GM13976 (cell line): ENCODE data around the gene RASAL2.
A peak's percentile ranks its signal among the peaks of the same experiment; 100 is the strongest.
"Not testable (repeated sequence)": the region's sequence is repeated elsewhere in the genome, so short reads cannot be mapped to it uniquely, and the experiment has no call there.

Experiments used
- DNase-seq: peaks from one replicate; pipeline ENCODE4 v3.0.0; 2012; ENCODE audit warnings: low spot score
- CTCF ChIP-seq: IDR thresholded peaks from 2 replicates; pipeline ENCODE4 v1.5.1; 2012; ENCODE audit warnings: borderline replicate concordance, mild to moderate bottlenecking; ENCODE audit not compliant: insufficient read depth; ENCODE audit errors: extremely low read depth, missing control alignments, control extremely low read depth
- in situ Hi-C: fragments of 300-500 bp; cut with MboI; formaldehyde crosslinking; loops from one replicate; pipeline ENCODE4 v1.12.0; 2022; ENCODE audit warnings: low sequenced_read_pairs, mixed read lengths, inconsistent platforms; ENCODE audit not compliant: unreplicated experiment

Gene RASAL2

GRCh38 chr1:178308438-178308837, 214.5 kb downstream of the RASAL2 start:
- in situ Hi-C loops: loop anchor here (10.0 kb wide), 1 partner anchor 196 kb away; no protein-coding TSS in a partner anchor
- DNase-seq: no peak
- no peak for TF ChIP-seq CTCF

GRCh38 chr1:178310685-178311105, 216.8 kb downstream of the RASAL2 start:
- peak; percentile 37 for TF ChIP-seq CTCF
- peak; percentile 43 for DNase-seq

GRCh38 chr1:178311164-178311563, 217.3 kb downstream of the RASAL2 start:
- TF ChIP-seq CTCF: no peak
- no peak for DNase-seq
- in situ Hi-C loops: no loop called here

More at GRCh38 chr1:178310685-178311105, 216.8 kb downstream of the RASAL2 start:
- in situ Hi-C loops: no loop called here

- DNase-seq, in situ Hi-C loops: not testable (repeated sequence)
Measured at GRCh38 chr1:178320280-178320982, 226.5 kb downstream of the RASAL2 start.

GRCh38 chr1:178323067-178323466, 229.2 kb downstream of the RASAL2 start:
- no peak for TF ChIP-seq CTCF
- in situ Hi-C loops: no loop called here
- DNase-seq: no peak

GRCh38 chr1:178324003-178324402, 230.1 kb downstream of the RASAL2 start:
- TF ChIP-seq CTCF: no peak
- no peak for DNase-seq
- in situ Hi-C loops: no loop called here

GRCh38 chr1:178328728-178329127, 234.8 kb downstream of the RASAL2 start:
- DNase-seq: no peak
- in situ Hi-C loops: no loop called here
- TF ChIP-seq CTCF: no peak
